HepG2 (cell line): Measurements from ENCODE around the gene ENAH. TPM values are rescaled to one million over a fixed set of nuclear protein-coding genes. Genes with fewer than 3 reads are reported as not detected.

ENCODE experiments used
- ATAC-seq: fragments of 200-7000 bp; cut with Tn5 transposase; 3 replicates; pipeline ENCODE4 v1.9.1; 2020; ENCODE audit warnings: mild to moderate bottlenecking, moderate library complexity
- BruUV-seq: library from RNA; stranded (reverse); fragments of 400-500 nt; replicated peaks from 2 replicates; lab custom pipeline; 2021; lab: Mats Ljungman, UMichigan
- CTCF ChIA-PET: fragments of 300-600 bp; formaldehyde crosslinking; extraction: SDS; loops from one replicate; lab custom pipeline; 2021; ENCODE audit warnings: low total read pairs, inconsistent platforms, low intra/inter-chr PET ratio; lab: Yijun Ruan, JAX
- POLR2A ChIA-PET: fragments of 350-600 bp; sonication (Branson Sonifier 250); formaldehyde crosslinking; loops from one replicate; lab custom pipeline; 2020; ENCODE audit warnings: antibody characterized with exemption, inconsistent platforms; lab: Yijun Ruan, JAX
- DNase-seq: peaks from one replicate; pipeline ENCODE4 v3.0.0-alpha.2; 2015; ENCODE audit warnings: low spot score
- FAIRE-seq: peaks from 3 replicates; lab custom pipeline; 2011; peaks lifted over from hg19 to GRCh38; lab: Jason Lieb, UNC
- H2AFZ ChIP-seq: one replicate; pipeline ENCODE4 v1.6.1; 2011; ENCODE audit warnings: low read length, inconsistent platforms
- H3K27ac ChIP-seq: fragments of 300-600 bp; 3 replicates; pipeline ENCODE4 v1.8.0; 2011; ENCODE audit warnings: mixed run types, mild to moderate bottlenecking, mixed read lengths, low read length, inconsistent platforms; ENCODE audit not compliant: insufficient read depth; ENCODE audit errors: extremely low read length
- H3K27me3 ChIP-seq, 2 experiments: fragments of 200-600 bp in 1 of 2; 2 replicates in 1 of 2; 3 replicates in 1 of 2; pipeline versions ENCODE4 v1.6.0 to v1.8.0; 2011; ENCODE audit warnings: low read length in 2 of 2, mild to moderate bottlenecking in 2 of 2, moderate library complexity in 2 of 2, inconsistent platforms in 1 of 2; ENCODE audit not compliant: insufficient read depth in 2 of 2, control insufficient read depth in 1 of 2
- H3K36me3 ChIP-seq, 2 experiments: fragments of 200-600 bp in 1 of 2; replicated peaks in 1 of 2; 2 replicates in 1 of 2; 3 replicates in 1 of 2; pipeline versions ENCODE4 v1.5.1 to v1.8.0; 2011; ENCODE audit warnings: low read length in 2 of 2, inconsistent platforms in 1 of 2; ENCODE audit not compliant: insufficient read depth in 2 of 2, control insufficient read depth in 1 of 2
- H3K4me1 ChIP-seq: 2 replicates; pipeline ENCODE4 v1.5.1; 2012; ENCODE audit warnings: low read length, inconsistent platforms; ENCODE audit not compliant: insufficient read depth
- H3K4me2 ChIP-seq: 2 replicates; pipeline ENCODE4 v1.6.0; 2011; ENCODE audit warnings: low read depth, low read length, inconsistent platforms
- H3K4me3 ChIP-seq, 3 experiments: fragments of 200-600 bp in 1 of 3; sonication (generic), shearing (Covaris generic) in 1 of 3; replicated peaks in 1 of 3; 2 replicates each; pipeline ENCODE4 v1.5.1; 2011 to 2016; ENCODE audit warnings: low read length in 3 of 3, inconsistent platforms in 2 of 3, low read depth in 2 of 3, mild to moderate bottlenecking in 2 of 3, control low read depth in 1 of 3, mixed read lengths in 1 of 3; ENCODE audit not compliant: insufficient read depth in 1 of 3
- H3K79me2 ChIP-seq: one replicate; pipeline ENCODE4 v1.6.1; 2011; ENCODE audit warnings: low read length, inconsistent platforms; ENCODE audit not compliant: insufficient read depth
- H3K9ac ChIP-seq: 2 replicates; pipeline ENCODE4 v1.6.0; 2011; ENCODE audit warnings: mild to moderate bottlenecking, low read depth, low read length, inconsistent platforms; ENCODE audit not compliant: insufficient read depth
- H3K9me3 ChIP-seq: 2 replicates; pipeline ENCODE4 v1.5.1; 2012; ENCODE audit warnings: mild to moderate bottlenecking, low read length
- H4K20me1 ChIP-seq: 2 replicates; pipeline ENCODE4 v1.6.0; 2011; ENCODE audit warnings: inconsistent platforms, mild to moderate bottlenecking, low read length, moderate library complexity; ENCODE audit not compliant: insufficient read depth
- ATF6 ChIP-seq: sonication (generic); formaldehyde crosslinking; conservative IDR thresholded peaks from 2 replicates; pipeline ENCODE4 v1.4.0; 2020; ENCODE audit warnings: missing genetic modification reagents
- HNRNPUL1 ChIP-seq: fragments of 200-400 bp; formaldehyde crosslinking; IDR thresholded peaks from 2 replicates; pipeline ENCODE4 v1.6.1; 2017; ENCODE audit warnings: low read depth, mild to moderate bottlenecking, low read length, moderate library complexity
- ZNF260 ChIP-seq: sonication (generic); formaldehyde crosslinking; IDR thresholded peaks from 2 replicates; pipeline ENCODE4 v1.4.0; 2020; ENCODE audit warnings: missing genetic modification reagents, low read depth, mild to moderate bottlenecking, borderline replicate concordance
- ZNF382 ChIP-seq: sonication (generic); formaldehyde crosslinking; IDR thresholded peaks from 2 replicates; pipeline ENCODE4 v1.5.0; 2020; ENCODE audit warnings: missing genetic modification reagents, mild to moderate bottlenecking, borderline replicate concordance
- WGBS: methylation state at CpG from one replicate; pipeline ENCODE4 v1.1.6; 2017; ENCODE audit warnings: low lambda C conversion rate; 5-methylcytosine and 5-hydroxymethylcytosine counted together
- in situ Hi-C: cut with HindIII; loops from 2 replicates; pipeline ENCODE4 v1.10.0; 2017; ENCODE audit warnings: low pct_unique_long_range_greater_than_20kb; ENCODE audit not compliant: extremely low pct_ligation_motif_present
- intact Hi-C: fragments of 100-400 bp; cut with micrococcal nuclease; formaldehyde crosslinking; loops from one replicate; pipeline ENCODE4 v1.10.0; 2022; ENCODE audit not compliant: unreplicated experiment
- polyA plus RNA-seq, 8 experiments: library from polyadenylated mRNA; depleted of rRNA in 3 of 8; stranded (reverse) in 7 of 8; unstranded in 1 of 8; fragments of >200 nt; fragmentation: Illumina TruSeq in 4 of 8; extraction: Trizol in 4 of 8; gene quantifications; 2 replicates each; pipeline versions ENCODE4 v1.2.1 to v1.2.3, GENCODE V29; 2011 to 2016; ENCODE audit warnings: low read depth in 4 of 8, missing spikeins in 1 of 8, mixed read lengths in 1 of 8; ENCODE audit not compliant: insufficient read depth in 1 of 8
- total RNA-seq, 5 experiments: library from RNA; depleted of rRNA; stranded (reverse); fragments of >200 nt; fragmentation: Illumina TruSeq; extraction: Trizol; gene quantifications; 2 replicates each; pipeline ENCODE4 v1.2.3, GENCODE V29; 2016; ENCODE audit warnings: low read depth in 1 of 5
- TF ChIP-seq, protein P1 (sequence below): sonication (generic); formaldehyde crosslinking; IDR thresholded peaks from 2 replicates; pipeline ENCODE4 v1.4.0; 2020; ENCODE audit warnings: missing genetic modification reagents, borderline replicate concordance

ENAH gene
- total and polyA plus RNA-seq, 2 of the 13 experiments (the other 11 are each of a cell fraction or from before 2014, with no cell fraction given), result 22.1 to 58.3 TPM

DNA sequence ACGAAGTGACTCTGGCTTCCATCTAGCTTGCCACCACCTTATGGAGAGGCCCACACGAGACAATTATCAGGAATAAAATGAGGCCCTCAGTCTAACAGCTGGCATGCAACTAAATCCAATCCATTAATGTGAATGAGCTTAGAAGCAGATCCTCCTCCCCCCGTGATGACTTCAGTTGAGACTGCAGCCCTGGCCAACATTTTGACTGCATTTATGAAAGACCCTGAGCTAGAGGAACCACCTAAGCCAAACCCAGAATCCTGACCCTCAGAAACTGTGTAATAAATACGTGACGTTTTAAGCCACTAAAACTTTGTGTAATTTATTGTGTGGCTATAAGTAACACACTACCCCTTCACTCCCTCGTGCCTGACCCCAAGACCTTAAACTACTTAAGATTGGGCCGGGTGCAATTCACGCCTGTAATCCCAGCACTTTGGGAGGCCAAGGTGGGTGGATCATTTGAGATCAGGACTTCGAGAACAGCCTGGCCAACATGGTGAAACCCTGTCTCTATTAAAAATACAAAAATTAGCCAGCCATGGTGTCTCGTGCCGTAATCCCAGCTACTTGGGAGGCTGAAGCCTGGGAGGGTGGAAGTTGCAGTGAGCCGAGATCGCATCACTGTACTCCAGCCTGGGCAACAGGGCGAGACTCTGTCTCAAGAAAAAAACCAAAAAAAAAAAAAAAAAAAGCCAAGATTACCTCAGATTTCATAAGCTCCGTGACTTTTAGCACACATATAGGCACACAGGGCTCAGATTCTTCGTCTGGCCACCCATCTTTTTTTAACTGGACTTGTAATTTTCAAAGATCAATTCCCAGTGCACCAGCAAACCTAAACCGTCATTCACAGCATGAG is 72.5 kb downstream of the ENAH start:
- in situ Hi-C loops, result no loop called here
- WGBS, result 90% methylated on average over 17 of the region's 17 CpGs
- no TSS peak for BruUV-seq
- Histone ChIP-seq H3K27ac (no peak overlapping the region), H3K4me1 (no peaks in the 10 kb centered on the region), H3K36me3 (0 out of 5 replicates have a peak, but pooled peaks cover 0 to 2% of the 10 kb centered on the region in 2 experiments), H3K9me3 (no peaks in the 10 kb centered on the region), H2AFZ (no peak overlapping the region), H3K4me2 (no peak overlapping the region), H3K9ac (no peak overlapping the region), H4K20me1 (no peaks in the 10 kb centered on the region), H3K4me3 (no peak overlapping the region), H3K27me3 (no peaks in the 10 kb centered on the region), H3K79me2 (peaks cover 36% of the 10 kb centered on the region)
- DNase-seq (no peak), FAIRE-seq (no peak), ATAC-seq (no peak)
- ChIA-PET CTCF (no interaction called here), POLR2A (no interaction called here)
- TF ChIP-seq ZNF260 (CRISPR knock-in tag) (no peak), ATF6 (CRISPR knock-in tag) (no peak), ZNF382 (CRISPR knock-in tag) (no peak), HNRNPUL1 (no peak)
- TF ChIP-seq, protein P1, sequence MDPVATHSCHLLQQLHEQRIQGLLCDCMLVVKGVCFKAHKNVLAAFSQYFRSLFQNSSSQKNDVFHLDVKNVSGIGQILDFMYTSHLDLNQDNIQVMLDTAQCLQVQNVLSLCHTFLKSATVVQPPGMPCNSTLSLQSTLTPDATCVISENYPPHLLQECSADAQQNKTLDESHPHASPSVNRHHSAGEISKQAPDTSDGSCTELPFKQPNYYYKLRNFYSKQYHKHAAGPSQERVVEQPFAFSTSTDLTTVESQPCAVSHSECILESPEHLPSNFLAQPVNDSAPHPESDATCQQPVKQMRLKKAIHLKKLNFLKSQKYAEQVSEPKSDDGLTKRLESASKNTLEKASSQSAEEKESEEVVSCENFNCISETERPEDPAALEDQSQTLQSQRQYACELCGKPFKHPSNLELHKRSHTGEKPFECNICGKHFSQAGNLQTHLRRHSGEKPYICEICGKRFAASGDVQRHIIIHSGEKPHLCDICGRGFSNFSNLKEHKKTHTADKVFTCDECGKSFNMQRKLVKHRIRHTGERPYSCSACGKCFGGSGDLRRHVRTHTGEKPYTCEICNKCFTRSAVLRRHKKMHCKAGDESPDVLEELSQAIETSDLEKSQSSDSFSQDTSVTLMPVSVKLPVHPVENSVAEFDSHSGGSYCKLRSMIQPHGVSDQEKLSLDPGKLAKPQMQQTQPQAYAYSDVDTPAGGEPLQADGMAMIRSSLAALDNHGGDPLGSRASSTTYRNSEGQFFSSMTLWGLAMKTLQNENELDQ (CRISPR knock-in tag), result no peak
- intact Hi-C loops, result no loop called here
